Measurements from ENCODE around the gene C1orf115. TPM values are rescaled to one million over a fixed set of nuclear protein-coding genes. Genes with fewer than 3 reads are reported as not detected.

Gene C1orf115
- total RNA-seq, 1 donor from 2014 or later, result 34.7 TPM

DNA sequence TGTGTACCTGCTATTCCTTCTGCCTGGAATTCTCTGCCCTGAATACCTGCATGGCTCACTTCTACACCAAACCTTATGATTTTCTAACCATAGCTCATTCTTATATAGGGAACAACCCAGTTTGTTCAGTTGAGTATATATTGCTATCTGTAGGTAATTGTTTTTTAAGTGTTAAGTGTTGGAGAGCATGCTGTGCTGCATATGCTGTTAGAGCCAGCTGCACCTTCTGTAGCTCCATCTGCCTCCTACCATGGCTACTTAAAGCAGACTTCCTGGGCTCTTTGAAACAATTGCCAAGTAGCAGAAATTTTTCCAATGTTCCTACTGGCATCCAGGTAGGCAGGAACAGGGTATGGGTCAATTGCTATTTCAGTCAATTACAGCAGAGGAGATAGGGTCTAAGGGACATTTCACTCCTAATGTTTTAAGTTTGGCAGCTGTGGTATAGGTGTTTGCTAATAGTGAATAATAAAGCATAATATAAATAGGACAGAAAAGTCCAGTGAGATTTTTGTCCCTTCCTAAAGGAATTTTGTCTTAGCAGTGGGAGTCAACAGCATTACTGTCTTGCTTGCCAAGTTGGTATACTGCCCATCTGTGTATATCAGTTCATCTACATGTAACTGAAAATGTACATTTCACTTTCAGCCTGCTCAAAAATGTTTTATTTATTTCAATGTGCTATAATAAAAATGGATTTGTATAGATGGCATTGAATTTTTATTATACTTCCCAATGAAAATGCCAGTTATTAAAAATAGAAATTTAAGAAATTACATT lies 34.0 kb upstream of the C1orf115 start:
- Mint-ChIP-seq H3K9me3 (ENCODE audit: unreplicated experiment) (no peaks in the 10 kb centered on the region), H3K4me1 (ENCODE audit: unreplicated experiment) (no peaks in the 10 kb centered on the region)

GRCh38 chr1:220666349-220666748 lies 23.8 kb upstream of the C1orf115 start:
- TF ChIP-seq, protein P1, sequence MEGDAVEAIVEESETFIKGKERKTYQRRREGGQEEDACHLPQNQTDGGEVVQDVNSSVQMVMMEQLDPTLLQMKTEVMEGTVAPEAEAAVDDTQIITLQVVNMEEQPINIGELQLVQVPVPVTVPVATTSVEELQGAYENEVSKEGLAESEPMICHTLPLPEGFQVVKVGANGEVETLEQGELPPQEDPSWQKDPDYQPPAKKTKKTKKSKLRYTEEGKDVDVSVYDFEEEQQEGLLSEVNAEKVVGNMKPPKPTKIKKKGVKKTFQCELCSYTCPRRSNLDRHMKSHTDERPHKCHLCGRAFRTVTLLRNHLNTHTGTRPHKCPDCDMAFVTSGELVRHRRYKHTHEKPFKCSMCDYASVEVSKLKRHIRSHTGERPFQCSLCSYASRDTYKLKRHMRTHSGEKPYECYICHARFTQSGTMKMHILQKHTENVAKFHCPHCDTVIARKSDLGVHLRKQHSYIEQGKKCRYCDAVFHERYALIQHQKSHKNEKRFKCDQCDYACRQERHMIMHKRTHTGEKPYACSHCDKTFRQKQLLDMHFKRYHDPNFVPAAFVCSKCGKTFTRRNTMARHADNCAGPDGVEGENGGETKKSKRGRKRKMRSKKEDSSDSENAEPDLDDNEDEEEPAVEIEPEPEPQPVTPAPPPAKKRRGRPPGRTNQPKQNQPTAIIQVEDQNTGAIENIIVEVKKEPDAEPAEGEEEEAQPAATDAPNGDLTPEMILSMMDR (IDR thresholded peaks at IDR 0.05; ENCODE audit: unreplicated experiment), result no peak
- Mint-ChIP-seq H3K27ac (ENCODE audit: unreplicated experiment) (no peak overlapping the region), H3K36me3 (ENCODE audit: low read depth, unreplicated experiment) (no peaks in the 10 kb centered on the region), H3K27me3 (ENCODE audit: unreplicated experiment) (no peaks in the 10 kb centered on the region), H3K4me3 (ENCODE audit: unreplicated experiment) (no peak overlapping the region), H3K4me1 (ENCODE audit: unreplicated experiment) (no peaks in the 10 kb centered on the region), H3K9me3 (ENCODE audit: unreplicated experiment) (no peaks in the 10 kb centered on the region)
- no peak for DNase-seq (ENCODE audit: low spot score)

More for the DNA sequence above, 34.0 kb upstream of the C1orf115 start:
- Mint-ChIP-seq H3K27me3 (ENCODE audit: unreplicated experiment) (no peaks in the 10 kb centered on the region), H3K36me3 (ENCODE audit: low read depth, unreplicated experiment) (peaks cover 13% of the 10 kb centered on the region), H3K4me3 (ENCODE audit: unreplicated experiment) (no peak overlapping the region), H3K27ac (ENCODE audit: unreplicated experiment) (no peak overlapping the region)
- no peak for DNase-seq (ENCODE audit: low spot score)
- TF ChIP-seq, protein P1 (IDR thresholded peaks at IDR 0.05; ENCODE audit: unreplicated experiment), result no peak

GRCh38 chr1:220669005-220669404 lies 21.2 kb upstream of the C1orf115 start:
- no peaks in the 10 kb centered on the region for H3K4me1 Mint-ChIP-seq (ENCODE audit: unreplicated experiment)
- TF ChIP-seq, protein P1 (IDR thresholded peaks at IDR 0.05; ENCODE audit: unreplicated experiment), result no peak
- no peaks in the 10 kb centered on the region for H3K27me3 Mint-ChIP-seq (ENCODE audit: unreplicated experiment)
- H3K36me3 Mint-ChIP-seq (ENCODE audit: low read depth, unreplicated experiment), result no peaks in the 10 kb centered on the region
- H3K4me3 Mint-ChIP-seq (ENCODE audit: unreplicated experiment), result no peak overlapping the region
- H3K9me3 Mint-ChIP-seq (ENCODE audit: unreplicated experiment), result no peaks in the 10 kb centered on the region
- no peak for DNase-seq (ENCODE audit: low spot score)
- H3K27ac Mint-ChIP-seq (ENCODE audit: unreplicated experiment), result no peak overlapping the region

GRCh38 chr1:220670365-220670764 lies 19.8 kb upstream of the C1orf115 start:
- no peaks in the 10 kb centered on the region for H3K27me3 Mint-ChIP-seq (ENCODE audit: unreplicated experiment)
- no peaks in the 10 kb centered on the region for H3K4me1 Mint-ChIP-seq (ENCODE audit: unreplicated experiment)
- H3K4me3 Mint-ChIP-seq (ENCODE audit: unreplicated experiment), result no peak overlapping the region
- no peaks in the 10 kb centered on the region for H3K9me3 Mint-ChIP-seq (ENCODE audit: unreplicated experiment)
- TF ChIP-seq, protein P1 (IDR thresholded peaks at IDR 0.05; ENCODE audit: unreplicated experiment), result no peak
- no peak for DNase-seq (ENCODE audit: low spot score)
- no peak overlapping the region for H3K27ac Mint-ChIP-seq (ENCODE audit: unreplicated experiment)
- no peaks in the 10 kb centered on the region for H3K36me3 Mint-ChIP-seq (ENCODE audit: low read depth, unreplicated experiment)

- no peaks in the 10 kb centered on the region for H3K27me3 Mint-ChIP-seq (ENCODE audit: unreplicated experiment)
- no peak overlapping the region for H3K4me3 Mint-ChIP-seq (ENCODE audit: unreplicated experiment)
- no peak overlapping the region for H3K27ac Mint-ChIP-seq (ENCODE audit: unreplicated experiment)
- H3K9me3 Mint-ChIP-seq (ENCODE audit: unreplicated experiment), result no peaks in the 10 kb centered on the region
- DNase-seq (ENCODE audit: low spot score), result no peak
- H3K36me3 Mint-ChIP-seq (ENCODE audit: low read depth, unreplicated experiment), result no peaks in the 10 kb centered on the region
- no peaks in the 10 kb centered on the region for H3K4me1 Mint-ChIP-seq (ENCODE audit: unreplicated experiment)
- TF ChIP-seq, protein P1 (IDR thresholded peaks at IDR 0.05; ENCODE audit: unreplicated experiment), result no peak
Observed at GRCh38 chr1:220673921-220674320, 16.2 kb upstream of the C1orf115 start.
